NT2/D1 (cell line): ENCODE results near the gene TXNL4B.

ENCODE experiments used
- DNase-seq: peaks from one replicate; pipeline ENCODE4 v3.0.0-alpha.2; 2011; ENCODE audit warnings: low read depth, low spot score
- H3K27me3 ChIP-seq: 2 replicates; pipeline ENCODE4 v1.6.0; 2011; ENCODE audit warnings: mild to moderate bottlenecking; ENCODE audit not compliant: insufficient read length, insufficient read depth
- H3K36me3 ChIP-seq: 2 replicates; pipeline ENCODE4 v1.6.1; 2011; ENCODE audit warnings: mild to moderate bottlenecking, low read length, mixed read lengths; ENCODE audit not compliant: insufficient read depth, insufficient read length
- H3K4me1 ChIP-seq: 2 replicates; pipeline ENCODE4 v1.5.1; 2011; ENCODE audit not compliant: insufficient read depth, insufficient read length
- H3K4me3 ChIP-seq: 2 replicates; pipeline ENCODE4 v1.5.1; 2011; ENCODE audit warnings: low read depth; ENCODE audit not compliant: insufficient read length
- H3K9ac ChIP-seq: 2 replicates; pipeline ENCODE4 v1.6.0; 2011; ENCODE audit warnings: low read depth; ENCODE audit not compliant: insufficient read length
- H3K9me3 ChIP-seq: 2 replicates; pipeline ENCODE4 v1.5.1; 2011; ENCODE audit warnings: mild to moderate bottlenecking, low read length; ENCODE audit not compliant: insufficient read depth
- SUZ12 ChIP-seq: IDR thresholded peaks from 2 replicates; pipeline ENCODE4 v1.6.1; 2011; ENCODE audit not compliant: insufficient read length, insufficient read depth; ENCODE audit errors: extremely low read depth
- YY1 ChIP-seq: IDR thresholded peaks from 2 replicates; pipeline ENCODE4 v1.6.1; 2011; ENCODE audit not compliant: insufficient read length, insufficient read depth
- ZNF274 ChIP-seq: IDR thresholded peaks from 2 replicates; pipeline ENCODE4 v1.6.1; 2011; ENCODE audit warnings: mild to moderate bottlenecking, low read depth, low read length

The TXNL4B gene

DNA sequence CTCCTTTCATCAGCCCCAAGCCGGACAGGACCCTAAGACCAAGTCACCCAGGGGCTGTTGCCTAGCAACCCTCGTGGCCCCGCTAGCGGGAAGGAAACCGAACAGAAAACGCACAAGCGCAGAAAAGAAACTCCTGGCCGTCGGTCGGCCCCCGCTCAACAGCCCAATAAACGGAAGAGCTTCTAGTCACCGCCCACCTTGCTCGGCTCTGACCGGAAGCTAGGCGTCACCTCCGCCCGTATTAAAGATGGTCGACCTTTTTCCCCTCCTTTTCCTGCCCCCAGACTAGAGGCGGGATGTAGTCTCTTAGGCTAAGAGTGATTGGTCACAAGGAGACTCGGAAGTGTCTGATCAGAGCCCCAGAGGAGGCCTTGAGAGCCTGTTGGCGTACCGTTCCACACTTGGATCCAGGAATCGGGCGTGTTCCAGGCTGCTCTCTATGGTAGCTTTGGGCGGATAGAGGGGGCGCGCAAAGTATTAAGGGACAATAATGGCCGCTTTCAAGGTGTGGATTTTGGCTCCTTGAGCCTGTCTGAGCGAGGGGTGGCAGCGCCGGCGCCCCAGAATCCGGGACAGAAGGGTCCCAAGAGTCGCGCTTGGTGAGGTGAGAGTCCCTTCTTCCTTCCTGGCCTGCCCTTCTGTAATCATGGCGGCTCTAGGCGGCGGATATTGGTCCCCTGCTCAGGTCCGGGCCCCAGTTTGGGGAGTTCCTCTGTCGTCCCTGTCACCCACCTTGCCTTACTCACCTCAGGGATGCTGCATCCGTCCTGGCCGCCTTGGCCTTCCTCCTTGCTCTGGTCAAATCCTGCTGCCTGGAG is at the start of gene TXNL4B, which contains the start of gene DHX38:
TSS of gene TXNL4B (minus strand) at position 173 of the 818 bp plus-strand sequence. CDS start 2,871 bp downstream, outside the sequence.
TSS of gene DHX38 (plus strand) at position 400 of the 818 bp plus-strand sequence. CDS start 2,311 bp downstream, outside the sequence.
- Histone ChIP-seq H3K36me3 (peaks cover 58% of the 10 kb centered on the region), H3K9ac (peak within 1 kb of the TSS; percentile 89), H3K9me3 (no peaks in the 10 kb centered on the region), H3K4me3 (peak within 1 kb of the TSS; percentile 99), H3K27me3 (no peaks in the 10 kb centered on the region), H3K4me1 (no peaks in the 10 kb centered on the region)
- TF ChIP-seq SUZ12: no peak
- peak; percentile 96 for TF ChIP-seq YY1
- no peak for TF ChIP-seq ZNF274
- DNase-seq: peak; percentile 99

DNA sequence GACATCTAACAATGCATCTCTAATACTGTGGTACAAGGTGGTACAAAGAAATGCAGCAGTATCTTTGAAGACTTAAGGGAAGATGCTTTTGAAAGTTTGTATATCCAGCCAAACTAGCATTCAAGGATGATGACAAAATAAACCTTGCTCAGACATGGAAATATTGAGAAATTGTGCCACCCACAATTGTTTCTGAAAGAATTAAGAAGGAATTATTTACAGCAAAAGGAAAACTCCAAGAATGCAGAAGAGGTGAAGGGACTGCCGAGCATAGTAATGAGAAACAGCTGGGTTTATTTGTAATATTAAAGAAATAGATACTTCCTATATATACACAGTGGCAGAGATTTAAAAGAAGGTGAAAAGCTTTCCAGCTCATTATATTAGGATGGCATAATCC is 49.1 kb upstream of the TXNL4B start:
- Histone ChIP-seq H3K4me1 (no peaks in the 10 kb centered on the region), H3K36me3 (no peaks in the 10 kb centered on the region), H3K9me3 (no peaks in the 10 kb centered on the region), H3K27me3 (no peaks in the 10 kb centered on the region), H3K4me3 (no peak overlapping the region), H3K9ac (no peak overlapping the region)
- no peak for DNase-seq
- TF ChIP-seq SUZ12: no peak
- no peak for TF ChIP-seq ZNF274
- no peak for TF ChIP-seq YY1

DNA sequence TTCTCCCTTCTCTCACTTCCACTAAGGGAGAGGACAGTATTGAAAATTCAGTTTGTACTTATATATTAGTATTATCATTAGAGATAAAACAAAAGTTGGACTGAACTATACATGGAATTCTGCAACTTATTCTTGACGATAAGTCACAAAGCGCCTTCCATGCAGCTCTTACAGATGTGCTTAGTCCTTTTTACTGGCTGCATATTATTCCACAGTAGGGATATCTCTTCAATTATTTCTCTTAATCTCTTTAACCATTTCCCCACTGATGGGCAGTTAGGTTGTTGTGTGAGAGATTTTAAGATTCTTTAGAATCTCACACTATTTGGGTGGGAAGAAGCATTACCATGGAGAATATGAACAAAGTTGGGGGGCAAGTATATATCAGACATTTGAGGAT is 46.5 kb upstream of the TXNL4B start:
- TF ChIP-seq SUZ12: no peak
- TF ChIP-seq ZNF274: no peak
- no peak for TF ChIP-seq YY1
- no peak for DNase-seq

DNA sequence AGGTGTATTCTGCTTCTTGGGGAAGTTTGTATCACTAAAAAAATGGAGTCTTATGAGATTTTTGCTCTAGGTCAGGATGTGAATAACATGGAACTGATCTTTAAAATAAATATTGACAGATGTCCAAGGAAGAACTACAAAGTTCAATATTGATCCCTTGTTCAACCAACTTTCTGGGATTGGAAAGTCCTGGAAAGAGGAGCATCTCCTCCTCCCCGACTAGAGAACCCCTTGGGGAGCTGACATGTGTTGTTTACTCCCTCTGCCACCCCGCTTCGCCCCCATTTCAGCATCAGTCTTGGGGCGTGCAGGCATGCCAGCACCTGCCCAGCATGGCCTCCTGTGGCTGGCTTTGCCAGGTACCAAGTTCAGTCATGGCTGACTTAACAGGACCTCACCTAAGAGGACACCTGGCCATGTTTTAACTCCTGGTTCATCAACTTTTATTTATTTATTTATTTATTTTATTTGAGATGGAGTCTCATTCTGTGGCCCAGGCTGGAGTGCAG is 44.7 kb upstream of the TXNL4B start:
- Histone ChIP-seq H3K4me1 (no peaks in the 10 kb centered on the region), H3K9ac (no peak overlapping the region), H3K27me3 (no peaks in the 10 kb centered on the region), H3K9me3 (no peaks in the 10 kb centered on the region), H3K36me3 (no peaks in the 10 kb centered on the region), H3K4me3 (no peak overlapping the region)
- TF ChIP-seq YY1 (no peak), SUZ12 (no peak), ZNF274 (no peak)
- no peak for DNase-seq

More for the DNA sequence above, 46.5 kb upstream of the TXNL4B start:
- Histone ChIP-seq H3K27me3 (no peaks in the 10 kb centered on the region), H3K4me3 (no peak overlapping the region), H3K9ac (no peak overlapping the region), H3K9me3 (no peaks in the 10 kb centered on the region), H3K36me3 (no peaks in the 10 kb centered on the region), H3K4me1 (no peaks in the 10 kb centered on the region)

DNA sequence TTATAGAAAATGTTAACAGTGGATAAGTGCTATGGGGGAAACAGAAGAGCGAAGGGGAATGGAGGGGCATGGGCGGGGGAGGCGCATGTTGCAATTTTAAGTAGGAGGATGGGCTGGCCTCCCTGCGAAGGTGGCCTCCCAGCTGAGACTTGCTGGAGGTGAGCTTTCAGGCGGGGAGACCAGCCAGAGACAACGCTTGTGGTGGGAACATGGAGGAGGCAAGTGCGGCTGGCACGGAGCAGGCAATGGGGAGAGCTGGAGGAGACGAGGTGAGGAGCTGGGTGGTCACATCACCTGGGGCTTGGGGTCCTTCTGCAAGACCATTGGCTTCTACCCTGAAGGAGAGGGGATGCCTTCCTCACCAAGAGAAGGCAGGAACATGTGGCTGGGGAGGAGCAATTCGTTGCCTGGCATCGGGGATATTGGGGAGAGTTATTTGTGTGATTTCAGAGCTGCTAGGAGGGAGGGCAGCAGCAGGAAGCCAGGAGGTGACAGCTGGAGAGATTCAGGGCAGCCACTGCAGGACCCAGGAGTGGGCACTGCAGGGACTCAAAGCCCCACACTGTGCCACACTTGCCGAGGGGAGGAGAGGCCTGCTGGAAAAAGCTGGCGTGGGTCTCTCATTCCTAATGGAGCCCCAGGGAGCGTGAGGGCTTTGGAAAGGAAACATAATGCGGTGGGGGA is 44.1 kb upstream of the TXNL4B start:
- H3K9ac ChIP-seq: no peak overlapping the region
- no peak for TF ChIP-seq ZNF274
- no peak for TF ChIP-seq YY1
- no peak for TF ChIP-seq SUZ12
- DNase-seq: no peak
- no peaks in the 10 kb centered on the region for H3K4me1 ChIP-seq
- no peaks in the 10 kb centered on the region for H3K36me3 ChIP-seq
- no peaks in the 10 kb centered on the region for H3K9me3 ChIP-seq
- no peaks in the 10 kb centered on the region for H3K27me3 ChIP-seq
- no peak overlapping the region for H3K4me3 ChIP-seq

DNA sequence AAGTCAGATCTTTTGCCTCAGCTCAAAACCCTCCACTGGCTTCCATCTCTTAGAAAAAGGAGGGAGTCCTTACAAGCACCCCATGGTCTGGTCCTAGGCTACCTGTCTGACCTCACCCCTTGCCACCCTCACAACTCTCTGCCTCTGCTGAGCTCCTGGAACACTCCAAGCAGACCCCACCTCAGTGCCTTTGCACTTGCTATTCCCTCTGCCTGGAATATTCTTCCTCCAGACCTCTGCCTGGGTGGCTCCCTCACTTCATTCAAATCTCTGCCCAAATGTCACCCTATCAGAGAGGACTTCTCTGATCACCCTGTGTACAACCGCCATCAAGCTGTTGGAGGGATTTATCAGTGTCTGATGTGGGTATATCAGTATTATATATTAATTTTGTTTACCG is 41.1 kb upstream of the TXNL4B start:
- TF ChIP-seq ZNF274: no peak
- TF ChIP-seq YY1: no peak
- no peak for TF ChIP-seq SUZ12
- no peak for DNase-seq
- no peak overlapping the region for H3K4me3 ChIP-seq
- no peaks in the 10 kb centered on the region for H3K27me3 ChIP-seq
- no peaks in the 10 kb centered on the region for H3K4me1 ChIP-seq
- H3K9ac ChIP-seq: no peak overlapping the region
- H3K36me3 ChIP-seq: no peaks in the 10 kb centered on the region
- H3K9me3 ChIP-seq: no peaks in the 10 kb centered on the region

DNA sequence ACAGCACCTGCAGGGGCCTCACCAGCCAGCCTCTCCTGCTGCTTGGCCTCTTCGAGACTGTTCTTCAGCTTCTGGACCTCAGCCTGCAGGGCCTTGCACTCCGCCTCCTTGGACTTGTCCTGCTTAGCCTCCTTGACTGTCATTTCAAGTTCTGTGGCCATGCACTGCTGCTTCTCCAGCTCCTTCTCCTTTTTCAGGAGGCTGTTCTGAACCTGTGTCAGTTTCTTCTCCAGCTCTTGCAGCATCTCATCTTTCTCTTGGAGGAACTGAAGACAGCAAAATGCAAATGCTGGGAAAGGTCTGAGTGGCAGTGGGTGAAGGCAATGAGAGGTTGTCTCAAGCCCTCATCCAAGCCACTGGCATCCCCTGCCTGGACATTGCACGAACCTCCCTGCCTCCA is 39.3 kb upstream of the TXNL4B start:
- Histone ChIP-seq H3K4me3 (no peak overlapping the region), H3K9ac (no peak overlapping the region), H3K27me3 (no peaks in the 10 kb centered on the region), H3K9me3 (no peaks in the 10 kb centered on the region), H3K36me3 (no peaks in the 10 kb centered on the region), H3K4me1 (no peaks in the 10 kb centered on the region)
- TF ChIP-seq ZNF274 (no peak), YY1 (no peak), SUZ12 (no peak)
- no peak for DNase-seq
